H1 (cell line): ENCODE data around the gene SLC46A3. TPM values are rescaled to one million over a fixed set of nuclear protein-coding genes. Genes with fewer than 3 reads are reported as not detected.
A peak's percentile ranks its signal among the peaks of the same experiment; 100 is the strongest.

Experiments
- CTCF ChIA-PET: fragments of 300-600 bp; sonication (Branson Sonifier 250); formaldehyde crosslinking; loops from one replicate; lab custom pipeline; 2021; ENCODE audit not compliant: partially characterized antibody; lab: Charles Lee
- POLR2A ChIA-PET: fragments of 300-600 bp; sonication (Branson Sonifier 250); formaldehyde crosslinking; loops from one replicate; lab custom pipeline; 2021; ENCODE audit warnings: inconsistent platforms; ENCODE audit not compliant: partially characterized antibody; lab: Charles Lee
- DNase-seq, 2 experiments: peaks; one replicate each; pipeline versions ENCODE4 v3.0.0 to v3.0.0-alpha.2; 2010 to 2022; ENCODE audit warnings: low spot score in 2 of 2, low read depth in 1 of 2, mixed read lengths in 1 of 2
- FAIRE-seq: peaks from 2 replicates; lab custom pipeline; 2011; peaks lifted over from hg19 to GRCh38; lab: Jason Lieb, UNC
- H2AFZ ChIP-seq: 2 replicates; pipeline ENCODE4 v1.8.1; 2012; ENCODE audit warnings: low read length, inconsistent platforms
- H2AK5ac ChIP-seq: 2 replicates; pipeline ENCODE4 v1.6.1; 2013; ENCODE audit warnings: low read depth, low read length
- H2BK120ac ChIP-seq: replicated peaks from 2 replicates; pipeline ENCODE3; 2013; ENCODE audit warnings: low read depth, low read length, inconsistent platforms
- H2BK12ac ChIP-seq: 2 replicates; pipeline ENCODE4 v1.6.1; 2013; ENCODE audit warnings: low read depth, low read length
- H2BK15ac ChIP-seq: 2 replicates; pipeline ENCODE4 v1.6.1; 2013; ENCODE audit warnings: low read length
- H2BK20ac ChIP-seq: 2 replicates; pipeline ENCODE4 v1.6.1; 2013; ENCODE audit warnings: low read length
- H2BK5ac ChIP-seq: 2 replicates; pipeline ENCODE4 v1.6.1; 2013; ENCODE audit warnings: low read depth, low read length
- H3K14ac ChIP-seq: 2 replicates; pipeline ENCODE4 v1.6.1; 2013; ENCODE audit warnings: inconsistent platforms; ENCODE audit not compliant: insufficient read length
- H3K18ac ChIP-seq: 2 replicates; pipeline ENCODE4 v1.6.1; 2013; ENCODE audit warnings: low read length; ENCODE audit errors: extremely low read depth
- H3K23ac ChIP-seq: 2 replicates; pipeline ENCODE4 v1.6.1; 2013; ENCODE audit warnings: inconsistent platforms; ENCODE audit not compliant: insufficient read length
- H3K23me2 ChIP-seq: 2 replicates; pipeline ENCODE4 v1.6.1; 2013; ENCODE audit warnings: low read depth, low read length
- H3K27ac ChIP-seq: 2 replicates; pipeline ENCODE4 v1.6.1; 2011; ENCODE audit warnings: low read depth, low read length, inconsistent platforms
- H3K27me3 ChIP-seq, 4 experiments: replicated peaks in 1 of 4; 1 replicate in 1 of 4; 2 replicates in 3 of 4; pipeline versions ENCODE4 v1.6.1 to v1.8.1; 2011 to 2013; ENCODE audit warnings: low read length in 3 of 4, mild to moderate bottlenecking in 3 of 4, inconsistent platforms in 2 of 4, mixed read lengths in 2 of 4, moderate library complexity in 1 of 4; ENCODE audit not compliant: control insufficient read depth in 3 of 4, insufficient read depth in 3 of 4; ENCODE audit errors: extremely low read depth in 1 of 4
- H3K36me3 ChIP-seq, 4 experiments: 2 replicates each; pipeline versions ENCODE4 v1.6.1 to v1.8.1; 2011 to 2013; ENCODE audit warnings: mild to moderate bottlenecking in 4 of 4, low read length in 3 of 4, moderate library complexity in 2 of 4, control low read depth in 1 of 4, inconsistent platforms in 1 of 4; ENCODE audit not compliant: insufficient read depth in 4 of 4, control insufficient read depth in 2 of 4
- H3K4ac ChIP-seq: replicated peaks from 2 replicates; pipeline ENCODE3; 2013; ENCODE audit warnings: low read length, low read depth, mixed read lengths, inconsistent platforms; ENCODE audit not compliant: insufficient read length
- H3K4me1 ChIP-seq, 4 experiments: replicated peaks in 1 of 4; 1 replicate in 1 of 4; 2 replicates in 3 of 4; pipeline versions ENCODE4 v1.6.1 to v1.8.1; 2011 to 2013; ENCODE audit warnings: low read length in 3 of 4, inconsistent platforms in 2 of 4, mixed read lengths in 1 of 4; ENCODE audit not compliant: insufficient read depth in 4 of 4, control insufficient read depth in 3 of 4
- H3K4me2 ChIP-seq, 2 experiments: 2 replicates each; pipeline versions ENCODE4 v1.6.1 to v1.8.1; 2011 to 2013; ENCODE audit warnings: low read depth in 2 of 2, low read length in 2 of 2, control low read depth in 1 of 2, inconsistent platforms in 1 of 2, mild to moderate bottlenecking in 1 of 2; ENCODE audit not compliant: insufficient read depth in 1 of 2
- H3K4me3 ChIP-seq, 4 experiments: fragments of 200-600, 300-600 bp in 1 of 4; sonication (generic), shearing (Covaris generic), sonication (Bioruptor Twin) in 1 of 4; 2 replicates each; pipeline versions ENCODE4 v1.5.1 to v1.8.1; 2011 to 2016; ENCODE audit warnings: low read length in 4 of 4, low read depth in 3 of 4, control low read depth in 2 of 4, inconsistent platforms in 2 of 4, mild to moderate bottlenecking in 2 of 4, mixed read lengths in 1 of 4, moderate library complexity in 1 of 4; ENCODE audit not compliant: insufficient read depth in 2 of 4; ENCODE audit errors: extremely low read depth in 1 of 4
- H3K56ac ChIP-seq: replicated peaks from 2 replicates; pipeline ENCODE3; 2013; ENCODE audit warnings: low read depth, mild to moderate bottlenecking, mixed read lengths, low read length, inconsistent platforms; ENCODE audit not compliant: insufficient read length
- H3K79me1 ChIP-seq: 2 replicates; pipeline ENCODE4 v1.6.1; 2013; ENCODE audit warnings: low read depth, low read length, control low read depth
- H3K79me2 ChIP-seq, 2 experiments: 2 replicates each; pipeline versions ENCODE4 v1.6.1 to v1.8.1; 2012 to 2013; ENCODE audit warnings: low read length in 2 of 2, mild to moderate bottlenecking in 2 of 2, inconsistent platforms in 1 of 2; ENCODE audit not compliant: insufficient read depth in 2 of 2, control insufficient read depth in 1 of 2
- H3K9ac ChIP-seq, 4 experiments: replicated peaks in 1 of 4; 1 replicate in 1 of 4; 2 replicates in 3 of 4; pipeline versions ENCODE4 v1.6.1 to v1.8.1; 2011 to 2013; ENCODE audit warnings: low read depth in 3 of 4, low read length in 3 of 4, control low read depth in 2 of 4, mild to moderate bottlenecking in 2 of 4, moderate library complexity in 2 of 4, inconsistent platforms in 1 of 4; ENCODE audit errors: extremely low read depth in 1 of 4
- H3K9me3 ChIP-seq, 2 experiments: 2 replicates each; pipeline versions ENCODE4 v1.6.1 to v1.8.1; 2012 to 2013; ENCODE audit warnings: mild to moderate bottlenecking in 2 of 2, moderate library complexity in 2 of 2, control low read depth in 1 of 2, inconsistent platforms in 1 of 2, low read depth in 1 of 2, low read length in 1 of 2, mixed read lengths in 1 of 2; ENCODE audit not compliant: insufficient read depth in 2 of 2
- H4K20me1 ChIP-seq, 2 experiments: replicated peaks in 1 of 2; 2 replicates each; pipeline versions ENCODE3 to v1.8.1; 2011 to 2013; ENCODE audit warnings: inconsistent platforms in 2 of 2, low read length in 2 of 2, mild to moderate bottlenecking in 1 of 2; ENCODE audit not compliant: insufficient read depth in 2 of 2, control insufficient read depth in 1 of 2
- H4K5ac ChIP-seq: 2 replicates; pipeline ENCODE4 v1.6.1; 2013; ENCODE audit warnings: low read length, low read depth, mixed read lengths, inconsistent platforms; ENCODE audit not compliant: insufficient read length
- H4K8ac ChIP-seq: 2 replicates; pipeline ENCODE4 v1.8.0; 2013; ENCODE audit warnings: mild to moderate bottlenecking, moderate library complexity, low read length, inconsistent platforms; ENCODE audit not compliant: insufficient read depth; ENCODE audit errors: extremely low read depth
- H4K91ac ChIP-seq: replicated peaks from 2 replicates; pipeline ENCODE3; 2013; ENCODE audit warnings: low read length, mixed read lengths, inconsistent platforms; ENCODE audit not compliant: insufficient read length
- EZH2 ChIP-seq: fragments of 200-600 bp; sonication (generic); IDR thresholded peaks from 2 replicates; pipeline ENCODE4 v1.7.1; 2012; ENCODE audit warnings: low read depth, mild to moderate bottlenecking, moderate library complexity, low read length, inconsistent platforms; ENCODE audit not compliant: severe bottlenecking
- SUZ12 ChIP-seq: fragments of 200-600 bp; sonication (generic); IDR thresholded peaks from 2 replicates; pipeline ENCODE4 v1.6.1; 2012; ENCODE audit warnings: mild to moderate bottlenecking, inconsistent platforms, low read length, moderate library complexity, mixed read lengths
- WGBS, 2 experiments: shearing (Covaris generic) in 1 of 2; methylation state at CpG; one replicate each; pipeline versions ENCODE4 v1.1.6 to v1.1.7; 2013 to 2015; ENCODE audit warnings: low lambda C conversion rate in 2 of 2, mixed read lengths in 2 of 2, inconsistent platforms in 1 of 2, low coverage in 1 of 2, missing lambda C conversion rate in 1 of 2; ENCODE audit not compliant: insufficient replicate concordance in 2 of 2, insufficient coverage in 1 of 2, insufficient read length in 1 of 2; ENCODE audit errors: extremely low coverage in 1 of 2, missing lambda C conversion rate in 1 of 2; 5-methylcytosine and 5-hydroxymethylcytosine counted together
- polyA plus RNA-seq, 7 experiments: library from polyadenylated mRNA; depleted of rRNA in 3 of 7; stranded (reverse) in 5 of 7; unstranded in 2 of 7; fragments of >200 nt in 5 of 7; fragments of 200-250 nt in 2 of 7; gene quantifications; 1 replicate in 5 of 7; 2 replicates in 1 of 7; 4 replicates in 1 of 7; pipeline versions ENCODE4 v1.2.1 to v1.2.3, GENCODE V29; 2011 to 2013; ENCODE audit warnings: missing spikeins in 2 of 7, mixed read lengths in 2 of 7
- total RNA-seq: library from RNA; stranded (reverse); fragmentation: NEBNext Ultra II Directional; extraction: Animal tissue kit (Norgen Biotek cat#: 25700); gene quantifications from 2 replicates; pipeline ENCODE4 v1.2.1, GENCODE V29; 2021

Gene SLC46A3
- total and polyA plus RNA-seq, 2 of the 8 experiments (the other 6 are each of a cell fraction or from before 2014, with no cell fraction given) = 0.39 to 0.67 TPM

DNA sequence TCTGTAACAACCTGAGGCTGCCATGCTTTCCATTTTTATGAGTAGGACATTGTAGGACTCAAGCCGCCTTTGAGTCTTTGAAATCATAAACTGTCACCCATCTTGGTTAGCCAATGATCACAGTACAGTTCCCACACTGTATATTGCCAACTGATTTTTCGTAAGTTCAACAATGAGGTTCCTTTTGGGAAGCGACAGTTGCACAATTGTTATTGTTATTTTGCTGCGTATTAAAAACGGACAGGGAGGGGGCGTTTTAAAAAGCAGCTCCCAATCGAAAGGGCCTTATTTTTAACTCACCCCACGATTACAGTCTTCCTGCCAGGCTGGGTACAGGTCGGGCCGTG lies 601 bp downstream of the SLC46A3 start:
- H2BK5ac ChIP-seq = no peak overlapping the region
- H3K4me3 ChIP-seq = peak overlapping the region; percentile 64 to 84 (median 72)
- H4K20me1 ChIP-seq = no peaks in the 10 kb centered on the region
- peak overlapping the region; percentile 29 for H2AFZ ChIP-seq
- H3K9ac ChIP-seq = no peak overlapping the region
- no peak overlapping the region for H3K14ac ChIP-seq
- H3K79me2 ChIP-seq = no peaks in the 10 kb centered on the region
- no peak for TF ChIP-seq EZH2
- TF ChIP-seq SUZ12 = 0 out of 2 replicates have a peak, but pooled peaks have one; percentile 42
- H3K27ac ChIP-seq = no peak overlapping the region
- no peak overlapping the region for H2BK12ac ChIP-seq
- no peak overlapping the region for H2BK20ac ChIP-seq
- 12% methylated on average over 10 of the region's 10 CpGs; no CpG with 5 or more reads in 1 of the 2 experiments for WGBS, 2 experiments
- peaks cover 10% of the 10 kb centered on the region for H3K23me2 ChIP-seq
- POLR2A ChIA-PET = interaction anchor here (1.0 to 1.9 kb wide), 3 partner anchors 12 to 38 kb away, joined by 3 to 5 read pairs (median 3); no protein-coding TSS in a partner anchor
- H3K56ac ChIP-seq = no peak overlapping the region
- no peak overlapping the region for H2BK120ac ChIP-seq
- no peak overlapping the region for H4K91ac ChIP-seq
- no peak overlapping the region for H3K4ac ChIP-seq
- FAIRE-seq (no peak), DNase-seq (no peak)
- no peaks in the 10 kb centered on the region for H3K79me1 ChIP-seq
- no peak overlapping the region for H2BK15ac ChIP-seq
- H3K18ac ChIP-seq = no peak overlapping the region
- no peaks in the 10 kb centered on the region for H3K9me3 ChIP-seq
- no peak overlapping the region for H4K5ac ChIP-seq
- peak overlapping the region; percentile 72 to 86 for H3K4me2 ChIP-seq
- CTCF ChIA-PET = interaction anchor here (1.0 to 1.2 kb wide), 4 partner anchors 21 to 78 kb away, joined by 3 to 4 read pairs (median 4); no protein-coding TSS in a partner anchor
- H2AK5ac ChIP-seq = no peak overlapping the region
- no peaks in the 10 kb centered on the region; a peak in 1 of 7 replicates for H3K4me1 ChIP-seq
- H3K27me3 ChIP-seq = peaks cover 0 to 14% (median 12%) of the 10 kb centered on the region in 4 experiments; a peak in 6 of 7 replicates
- H3K23ac ChIP-seq = no peak overlapping the region
- no peaks in the 10 kb centered on the region for H3K36me3 ChIP-seq
- no peak overlapping the region for H4K8ac ChIP-seq
